GM21528 (cell line): ENCODE results near the gene SV2C.
"Not testable (repeated sequence)": the region's sequence is repeated elsewhere in the genome, so short reads cannot be mapped to it uniquely, and the experiment has no call there.

Experiments
- ATAC-seq: cut with Tn5 transposase; IDR thresholded peaks from one replicate; pipeline ENCODE4 v1.9.1; 2021; ENCODE audit warnings: mild to moderate bottlenecking, moderate library complexity; ENCODE audit not compliant: unreplicated experiment, low FRiP score

Gene SV2C

GRCh38 chr5:76291305-76292077, 208.3 kb downstream of the SV2C start:
- no peak for ATAC-seq

- no peak for ATAC-seq
Observed at GRCh38 chr5:76292620-76293322, 209.6 kb downstream of the SV2C start.

DNA sequence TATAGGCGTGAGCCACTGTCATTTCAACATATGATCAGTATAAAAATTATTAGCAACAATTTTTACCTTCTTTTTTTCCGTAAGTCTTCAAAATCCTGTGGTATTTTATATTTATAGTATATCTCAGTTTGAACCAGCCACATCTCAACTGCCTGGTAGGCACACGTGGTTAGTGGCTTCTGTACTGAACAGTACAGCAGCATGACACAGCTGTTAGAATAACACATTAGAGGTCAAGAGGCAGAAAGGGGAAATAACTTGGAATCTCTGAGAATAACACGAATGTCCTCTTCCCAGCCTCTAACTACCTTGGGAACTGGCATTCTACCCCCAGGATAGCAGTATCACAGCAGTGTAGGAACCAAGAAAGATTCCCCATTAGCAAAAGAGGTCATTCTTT, 211.4 kb downstream of the SV2C start:
- ATAC-seq = no peak

- ATAC-seq = no peak
Observed at GRCh38 chr5:76298852-76299251, 215.7 kb downstream of the SV2C start.

DNA sequence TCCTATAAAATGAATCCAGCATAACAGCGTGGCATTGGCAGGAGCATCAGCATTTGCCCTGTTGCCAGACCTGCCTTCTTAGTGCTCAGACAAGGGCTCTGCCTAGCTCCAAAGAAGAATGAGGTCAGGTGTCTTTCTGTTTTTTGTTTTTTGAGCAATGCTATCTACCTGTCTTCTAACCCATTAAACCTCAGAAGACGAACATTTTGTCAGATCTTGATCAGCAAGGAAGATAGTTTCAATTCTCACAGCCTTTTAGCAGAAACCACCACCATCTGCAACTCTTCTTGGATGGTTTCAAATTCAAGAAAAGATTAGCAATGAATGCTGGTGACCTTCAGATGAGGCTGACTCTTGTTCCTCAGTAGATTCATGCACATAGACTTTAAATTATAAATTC, 216.4 kb downstream of the SV2C start:
- ATAC-seq = no peak

DNA sequence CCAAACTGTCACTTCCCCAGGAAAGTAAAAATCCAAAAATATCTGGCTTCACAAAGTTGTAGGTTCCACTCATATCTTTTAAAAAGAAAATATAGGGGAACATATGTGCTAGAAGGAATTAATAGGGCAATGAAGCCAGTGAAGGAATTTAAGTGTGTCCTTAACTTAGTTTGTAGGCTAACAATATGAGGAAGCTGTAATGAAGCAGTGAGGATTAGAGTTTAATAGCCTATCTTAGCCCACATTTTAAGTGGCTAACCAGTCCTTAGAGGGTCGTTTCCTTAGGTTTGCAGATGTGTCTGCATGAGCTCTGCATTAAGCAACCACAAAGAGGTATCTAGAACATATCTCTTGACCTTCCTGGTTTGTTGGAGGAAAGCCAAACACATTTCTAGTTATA, 218.7 kb downstream of the SV2C start:
- not testable (repeated sequence) for ATAC-seq

DNA sequence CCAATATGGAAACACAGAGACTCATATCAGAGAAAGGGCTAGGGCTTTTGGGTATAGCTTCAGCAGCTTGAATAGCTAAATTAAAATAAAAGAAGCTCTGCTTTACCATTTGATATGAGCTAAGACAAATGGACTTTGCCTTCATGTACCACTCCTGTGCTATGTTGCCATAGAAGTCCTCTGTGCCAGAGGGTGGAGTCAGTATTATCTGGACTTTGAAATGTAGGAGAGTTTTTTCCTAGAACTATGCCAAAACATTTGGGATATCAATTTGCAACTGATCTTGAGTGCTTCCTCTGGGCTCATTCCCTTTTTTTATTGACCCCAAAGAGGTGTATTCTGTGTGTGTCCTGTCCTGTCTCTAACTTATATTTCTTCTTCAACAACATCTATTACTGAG, 219.5 kb downstream of the SV2C start:
- ATAC-seq = not testable (repeated sequence)

DNA sequence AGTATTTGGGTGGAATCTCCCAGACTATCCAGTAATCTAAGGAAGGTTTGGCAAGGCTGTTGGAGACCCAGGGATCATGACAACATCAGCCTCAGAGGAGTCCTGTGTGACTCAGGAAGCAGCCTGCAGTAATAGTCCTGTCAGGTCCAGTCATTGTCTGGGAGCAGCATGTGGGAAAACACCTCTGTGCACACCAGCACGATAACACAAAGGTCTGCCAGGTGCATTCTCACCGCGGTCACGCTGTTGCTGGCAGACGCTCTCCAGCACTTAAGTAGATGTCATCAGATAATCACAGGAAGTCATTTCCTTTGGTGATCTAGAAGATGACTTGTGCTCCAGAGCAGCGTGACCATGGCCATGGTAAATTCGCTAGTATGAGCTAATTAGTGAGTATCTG, 220.7 kb downstream of the SV2C start:
- ATAC-seq = no peak

DNA sequence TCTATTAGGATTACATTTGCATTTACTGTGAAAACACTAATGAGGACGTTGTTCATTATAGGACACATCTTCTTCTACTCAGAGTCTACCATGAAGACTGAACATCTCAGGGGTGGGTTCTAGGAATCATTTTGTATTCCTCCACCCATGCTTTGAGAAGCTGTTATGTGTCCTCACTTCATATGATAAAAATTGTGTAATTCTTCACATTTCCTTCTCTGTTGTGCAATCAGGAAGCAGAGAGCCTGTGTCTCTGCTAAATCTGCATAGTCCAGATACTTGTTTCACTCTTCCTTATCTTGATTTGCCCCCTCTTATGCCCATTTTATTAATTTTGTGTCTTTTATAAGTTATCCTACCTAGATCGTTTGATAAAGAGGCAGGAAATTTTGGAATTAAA, 222.1 kb downstream of the SV2C start:
- ATAC-seq = no peak

- no peak for ATAC-seq
Observed at GRCh38 chr5:76305775-76306174, 222.6 kb downstream of the SV2C start.

GRCh38 chr5:76310208-76310607, 227.0 kb downstream of the SV2C start:
- no peak for ATAC-seq

- no peak for ATAC-seq
Observed at GRCh38 chr5:76312783-76313182, 229.6 kb downstream of the SV2C start.

DNA sequence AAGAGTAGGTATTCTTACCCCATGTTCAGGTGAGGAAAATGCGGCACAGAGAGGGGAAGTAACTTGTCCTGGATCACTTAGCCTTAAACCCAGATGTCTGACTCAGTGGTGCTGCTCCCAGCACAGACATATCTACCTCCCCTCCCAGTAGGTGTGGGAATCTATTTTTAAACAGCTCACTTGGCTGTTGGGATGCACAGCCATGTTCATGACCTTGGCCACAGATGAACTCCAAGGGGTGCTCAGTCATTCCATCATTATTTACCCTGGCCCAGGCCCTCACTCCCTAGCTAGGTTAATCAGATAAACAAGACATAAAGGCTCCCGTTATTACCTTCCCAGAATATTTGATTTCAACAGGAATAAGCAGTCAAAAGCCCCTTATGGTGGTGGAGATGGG, 231.5 kb downstream of the SV2C start:
- ATAC-seq = no peak

DNA sequence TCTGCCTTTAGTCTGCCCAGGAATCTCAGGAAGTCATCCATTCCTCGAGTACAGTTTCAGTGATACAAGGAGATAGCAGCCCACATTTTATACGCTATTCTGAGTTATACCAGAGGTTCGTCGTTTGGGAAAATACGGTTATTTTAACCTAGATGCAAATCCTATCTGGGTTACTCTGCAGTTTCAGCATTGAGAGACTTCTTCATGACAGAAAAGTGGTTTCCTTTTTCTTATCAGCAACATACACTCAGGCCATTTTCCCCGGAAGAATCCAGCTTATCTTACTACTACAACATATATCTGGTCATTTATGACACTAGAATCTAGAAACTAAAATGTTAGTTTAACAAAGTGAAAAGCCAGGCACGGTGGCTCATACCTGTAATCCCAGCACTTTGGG, 236.5 kb downstream of the SV2C start:
- ATAC-seq = no peak

- ATAC-seq = not testable (repeated sequence)
Observed at GRCh38 chr5:76323494-76323893, 240.3 kb downstream of the SV2C start.

GRCh38 chr5:76325326-76325725, 242.1 kb downstream of the SV2C start:
- ATAC-seq = no peak

DNA sequence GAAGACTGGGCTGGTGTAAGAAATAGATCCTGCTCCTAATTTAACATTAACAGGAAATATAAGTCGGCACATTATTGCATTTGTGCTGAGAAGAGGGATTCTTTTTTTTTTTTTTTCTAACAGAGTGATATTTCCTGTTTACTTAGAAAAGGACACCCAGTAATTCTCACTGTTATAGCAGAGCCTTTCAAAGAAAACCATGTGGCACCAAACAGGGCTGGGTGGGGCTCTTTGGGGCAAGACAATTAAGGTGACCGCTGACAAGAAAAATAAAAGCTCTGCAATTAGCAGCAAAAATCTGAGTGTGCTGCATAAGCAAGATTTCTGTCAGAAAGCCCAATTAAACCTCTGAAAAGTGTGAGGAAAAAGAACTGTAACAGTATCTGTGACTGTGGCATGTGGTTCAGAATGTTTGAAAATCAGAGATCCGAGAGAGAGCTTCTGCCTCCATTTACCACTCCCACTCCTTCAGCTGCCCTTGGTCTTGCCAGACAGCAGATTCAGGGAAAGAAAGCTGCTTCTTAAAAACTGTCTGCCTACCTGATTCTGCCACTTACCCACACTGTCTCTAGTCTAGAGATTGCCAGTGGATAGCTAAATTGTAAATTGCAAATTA, 242.8 kb downstream of the SV2C start:
- ATAC-seq = no peak

- no peak for ATAC-seq
Observed at GRCh38 chr5:76326577-76327302, 243.6 kb downstream of the SV2C start.

DNA sequence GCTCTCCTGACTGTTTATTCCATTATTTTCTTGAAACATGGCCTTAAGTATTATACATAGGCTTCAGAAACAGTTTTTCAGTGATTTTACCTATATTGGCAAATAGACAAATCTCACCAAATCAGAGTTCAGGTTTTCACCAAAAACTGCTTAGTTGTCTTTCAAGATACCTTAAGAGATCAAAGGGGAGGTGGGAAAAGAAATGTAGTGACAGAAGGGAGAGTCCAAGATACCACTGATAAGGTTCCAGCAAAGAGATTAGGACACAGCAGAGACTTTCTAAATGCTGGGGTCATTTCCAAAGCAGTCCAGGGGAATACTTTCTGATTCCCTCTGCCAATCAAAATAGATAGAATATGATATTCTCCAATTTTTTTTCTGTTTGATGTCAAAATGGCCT, 246.2 kb downstream of the SV2C start:
- no peak for ATAC-seq

GRCh38 chr5:76331126-76331525, 247.9 kb downstream of the SV2C start:
- no peak for ATAC-seq

DNA sequence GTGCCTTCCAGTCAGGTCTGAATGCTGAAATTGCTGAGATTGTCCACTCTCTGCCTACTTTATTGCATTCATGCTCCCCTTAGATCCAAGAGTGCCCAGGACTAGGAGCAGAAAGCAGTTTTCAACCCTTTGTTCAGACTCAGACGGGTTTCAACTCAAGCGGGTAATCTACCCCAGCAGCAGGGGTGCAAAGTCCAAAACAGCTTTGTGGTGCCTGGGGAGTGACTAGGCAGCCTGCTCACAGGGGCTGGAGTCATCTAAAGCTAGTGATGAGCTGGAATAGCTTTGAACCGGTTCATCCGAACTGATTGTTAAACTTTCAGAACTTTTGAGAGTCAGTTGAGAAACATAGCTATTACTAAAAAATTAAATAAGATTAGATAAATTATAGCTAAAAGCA, 248.9 kb downstream of the SV2C start:
- ATAC-seq = no peak
